Measurements from ENCODE around the gene HDHD3.

HDHD3 gene

GRCh38 chr9:113340011-113340699 is 36.6 kb downstream of the HDHD3 start, which contains the start of gene WDR31:
TSS of gene WDR31 (minus strand) at chr9:113340275. CDS start at chr9:113332022, 8,253 bp downstream.
- peak within 1 kb of the TSS; percentile 84 for H3K4me3 ChIP-seq (ENCODE audit: low read depth, low read length)
- TF ChIP-seq, protein P1, sequence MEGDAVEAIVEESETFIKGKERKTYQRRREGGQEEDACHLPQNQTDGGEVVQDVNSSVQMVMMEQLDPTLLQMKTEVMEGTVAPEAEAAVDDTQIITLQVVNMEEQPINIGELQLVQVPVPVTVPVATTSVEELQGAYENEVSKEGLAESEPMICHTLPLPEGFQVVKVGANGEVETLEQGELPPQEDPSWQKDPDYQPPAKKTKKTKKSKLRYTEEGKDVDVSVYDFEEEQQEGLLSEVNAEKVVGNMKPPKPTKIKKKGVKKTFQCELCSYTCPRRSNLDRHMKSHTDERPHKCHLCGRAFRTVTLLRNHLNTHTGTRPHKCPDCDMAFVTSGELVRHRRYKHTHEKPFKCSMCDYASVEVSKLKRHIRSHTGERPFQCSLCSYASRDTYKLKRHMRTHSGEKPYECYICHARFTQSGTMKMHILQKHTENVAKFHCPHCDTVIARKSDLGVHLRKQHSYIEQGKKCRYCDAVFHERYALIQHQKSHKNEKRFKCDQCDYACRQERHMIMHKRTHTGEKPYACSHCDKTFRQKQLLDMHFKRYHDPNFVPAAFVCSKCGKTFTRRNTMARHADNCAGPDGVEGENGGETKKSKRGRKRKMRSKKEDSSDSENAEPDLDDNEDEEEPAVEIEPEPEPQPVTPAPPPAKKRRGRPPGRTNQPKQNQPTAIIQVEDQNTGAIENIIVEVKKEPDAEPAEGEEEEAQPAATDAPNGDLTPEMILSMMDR (IDR thresholded peaks at IDR 0.05; ENCODE audit: low read depth, low read length): no peak

DNA sequence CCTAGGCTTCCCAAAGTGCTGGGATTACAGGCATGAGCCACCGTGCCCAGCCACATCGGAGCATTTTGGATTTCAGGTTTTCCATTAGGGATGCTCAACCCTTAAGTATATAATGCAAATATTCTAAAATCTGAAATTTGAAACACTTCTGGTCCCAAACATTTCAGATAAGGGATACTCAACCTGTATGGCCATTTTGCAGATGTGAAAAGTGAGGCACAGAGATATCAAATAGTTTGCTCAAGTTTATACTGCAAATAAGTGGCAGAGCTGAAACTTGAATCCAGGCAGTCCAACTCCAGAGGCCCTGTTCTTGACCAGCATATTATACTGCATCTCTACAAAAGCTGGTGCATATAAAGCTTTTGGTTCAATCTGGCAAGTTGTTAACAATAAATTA is 39.1 kb downstream of the HDHD3 start:
- no peak overlapping the region for H3K4me3 ChIP-seq (ENCODE audit: low read depth, low read length)
- TF ChIP-seq, protein P1 (IDR thresholded peaks at IDR 0.05; ENCODE audit: low read depth, low read length): no peak

DNA sequence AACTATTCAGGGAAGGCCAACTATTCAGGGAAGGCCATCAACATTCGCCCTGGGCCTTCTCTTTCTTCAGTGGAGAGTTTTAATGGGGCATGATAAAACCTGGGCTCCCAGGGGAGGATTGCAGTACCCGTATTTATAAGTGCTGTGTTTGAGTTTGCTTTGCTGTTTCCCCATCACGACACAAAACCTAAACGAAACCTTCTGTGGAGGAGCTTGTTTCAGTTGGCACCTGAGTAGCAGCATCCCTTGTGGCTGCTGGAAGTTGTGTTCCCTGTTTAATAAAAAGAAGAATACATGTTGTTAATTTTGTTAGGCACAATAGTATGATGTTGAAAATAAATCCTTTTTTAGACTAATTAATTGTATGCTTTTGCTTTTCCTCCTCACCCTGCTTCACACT is 45.0 kb downstream of the HDHD3 start:
- TF ChIP-seq, protein P1 (IDR thresholded peaks at IDR 0.05; ENCODE audit: low read depth, low read length): no peak
- H3K4me3 ChIP-seq (ENCODE audit: low read depth, low read length): no peak overlapping the region

GRCh38 chr9:113328045-113328782 is 48.6 kb downstream of the HDHD3 start:
- TF ChIP-seq, protein P1 (IDR thresholded peaks at IDR 0.05; ENCODE audit: low read depth, low read length): no peak
- no peak overlapping the region for H3K4me3 ChIP-seq (ENCODE audit: low read depth, low read length)

GRCh38 chr9:113326230-113326629 is 50.6 kb downstream of the HDHD3 start:
- H3K4me3 ChIP-seq (ENCODE audit: low read depth, low read length): no peak overlapping the region
- TF ChIP-seq, protein P1 (IDR thresholded peaks at IDR 0.05; ENCODE audit: low read depth, low read length): no peak
